ENCODE measurements around the gene GAL3ST1. TPM values are rescaled to one million over a fixed set of nuclear protein-coding genes. Genes with fewer than 3 reads are reported as not detected.

GAL3ST1 gene
- total RNA-seq, 1 experiment from 2014 or later, result 8.9 TPM

GRCh38 chr22:30603801-30604200 is 29.3 kb upstream of the GAL3ST1 start:
- ChIA-PET POLR2A (no interaction called here), CTCF (no interaction called here)
- no peak overlapping the region for H3K4me3 Mint-ChIP-seq (ENCODE audit: unreplicated experiment)
- peaks cover 8% of the 10 kb centered on the region for H3K4me1 Mint-ChIP-seq (ENCODE audit: low read depth, unreplicated experiment)
- H3K27ac Mint-ChIP-seq (ENCODE audit: unreplicated experiment), result no peak overlapping the region
- H3K4me1 ChIP-seq, result peaks cover 16% of the 10 kb centered on the region
- intact Hi-C loops (cut with micrococcal nuclease; ENCODE audit: unreplicated experiment), result no loop called here
- no peaks in the 10 kb centered on the region for H3K9me3 Mint-ChIP-seq (ENCODE audit: unreplicated experiment)
- no peak for DNase-seq
- H3K36me3 Mint-ChIP-seq (ENCODE audit: insufficient read depth, unreplicated experiment), result peaks cover 10% of the 10 kb centered on the region
- H3K27me3 Mint-ChIP-seq (ENCODE audit: insufficient read depth, unreplicated experiment), result no peaks in the 10 kb centered on the region
- H3K4me3 ChIP-seq (ENCODE audit: low read depth, low read length), result no peak overlapping the region
- H3K36me3 ChIP-seq (ENCODE audit: control insufficient read depth, insufficient read depth, low read length), result no peaks in the 10 kb centered on the region
- no peaks in the 10 kb centered on the region for H3K9me3 ChIP-seq
- TF ChIP-seq CTCF (IDR thresholded peaks at IDR 0.05; ENCODE audit: insufficient read depth in 1 of 2, low read depth in 1 of 2, low read length in 1 of 2, severe bottlenecking in 1 of 2, unreplicated experiment in 1 of 2), result no peak
- no TSS peak for BruUV-seq (replicated peaks)
- H3K27me3 ChIP-seq (replicated peaks; ENCODE audit: control insufficient read depth, insufficient read depth, low read length), result no peaks in the 10 kb centered on the region

GRCh38 chr22:30602049-30602448 is 27.6 kb upstream of the GAL3ST1 start:
- ChIA-PET CTCF (interaction anchor here (0.5 to 1.0 kb wide), 12 partner anchors 11 to 320 kb away, joined by 3 to 7 read pairs (median 3); partner anchors contain the start of gene GAL3ST1), POLR2A (interaction anchor here (0.9 kb wide), 1 partner anchor 10 kb away, joined by 3 read pairs; the partner anchor contains the start of gene PES1)
- Histone ChIP-seq H3K36me3 (ENCODE audit: control insufficient read depth, insufficient read depth, low read length) (no peaks in the 10 kb centered on the region), H3K27me3 (replicated peaks; ENCODE audit: control insufficient read depth, insufficient read depth, low read length) (no peaks in the 10 kb centered on the region), H3K9me3 (no peaks in the 10 kb centered on the region), H3K4me3 (ENCODE audit: low read depth, low read length) (no peak overlapping the region), H3K4me1 (peaks cover 11% of the 10 kb centered on the region)
- no peak overlapping the region for H3K4me3 Mint-ChIP-seq (ENCODE audit: unreplicated experiment)
- peak; percentile 46 for TF ChIP-seq CTCF (IDR thresholded peaks at IDR 0.05; ENCODE audit: insufficient read depth in 1 of 2, low read depth in 1 of 2, low read length in 1 of 2, severe bottlenecking in 1 of 2, unreplicated experiment in 1 of 2)
- H3K4me1 Mint-ChIP-seq (ENCODE audit: low read depth, unreplicated experiment), result peaks cover 2% of the 10 kb centered on the region
- intact Hi-C loops (cut with micrococcal nuclease; ENCODE audit: unreplicated experiment), result loop anchor here (1.0 kb wide), 1 partner anchor 47 kb away; no protein-coding TSS in a partner anchor
- H3K9me3 Mint-ChIP-seq (ENCODE audit: unreplicated experiment), result no peaks in the 10 kb centered on the region
- H3K36me3 Mint-ChIP-seq (ENCODE audit: insufficient read depth, unreplicated experiment), result peaks cover 6% of the 10 kb centered on the region
- no peak overlapping the region for H3K27ac Mint-ChIP-seq (ENCODE audit: unreplicated experiment)
- no TSS peak for BruUV-seq (replicated peaks)
- DNase-seq, result peak in 1 of 2 experiments; percentile 37
- H3K27me3 Mint-ChIP-seq (ENCODE audit: insufficient read depth, unreplicated experiment), result no peaks in the 10 kb centered on the region

GRCh38 chr22:30601464-30601863 is 27.0 kb upstream of the GAL3ST1 start:
- Histone ChIP-seq H3K27me3 (replicated peaks; ENCODE audit: control insufficient read depth, insufficient read depth, low read length) (no peaks in the 10 kb centered on the region), H3K4me3 (ENCODE audit: low read depth, low read length) (no peak overlapping the region), H3K36me3 (ENCODE audit: control insufficient read depth, insufficient read depth, low read length) (no peaks in the 10 kb centered on the region), H3K4me1 (peaks cover 11% of the 10 kb centered on the region), H3K9me3 (no peaks in the 10 kb centered on the region)
- ChIA-PET CTCF (interaction anchor here (0.5 to 1.0 kb wide), 11 partner anchors 10 to 320 kb away, joined by 3 to 7 read pairs (median 3); partner anchors contain the start of gene GAL3ST1), POLR2A (interaction anchor here (0.9 kb wide), 1 partner anchor 10 kb away, joined by 3 read pairs; the partner anchor contains the start of gene PES1)
- Mint-ChIP-seq H3K4me3 (ENCODE audit: unreplicated experiment) (no peak overlapping the region), H3K9me3 (ENCODE audit: unreplicated experiment) (no peaks in the 10 kb centered on the region), H3K27me3 (ENCODE audit: insufficient read depth, unreplicated experiment) (no peaks in the 10 kb centered on the region), H3K36me3 (ENCODE audit: insufficient read depth, unreplicated experiment) (peaks cover under 1% of the 10 kb centered on the region), H3K27ac (ENCODE audit: unreplicated experiment) (no peak overlapping the region), H3K4me1 (ENCODE audit: low read depth, unreplicated experiment) (no peaks in the 10 kb centered on the region)
- intact Hi-C loops (cut with micrococcal nuclease; ENCODE audit: unreplicated experiment), result no loop called here
- BruUV-seq (replicated peaks), result no TSS peak
- DNase-seq, result no peak
- TF ChIP-seq CTCF (IDR thresholded peaks at IDR 0.05; ENCODE audit: insufficient read depth in 1 of 2, low read depth in 1 of 2, low read length in 1 of 2, severe bottlenecking in 1 of 2, unreplicated experiment in 1 of 2), result no peak
